GM23338 (cell line): ENCODE results near the gene PIF1.

Experiments
- CTCF ChIP-seq, 2 experiments: fragments of 200-600 bp in 1 of 2; sonication (generic) in 1 of 2; conservative IDR thresholded peaks; 2 replicates each; pipeline versions ENCODE4 v1.5.1 to v1.6.1; 2016 to 2017; ENCODE audit warnings: antibody characterized with exemption in 2 of 2, low read depth in 2 of 2, mild to moderate bottlenecking in 2 of 2, moderate library complexity in 1 of 2
- ETS1 ChIP-seq: IDR thresholded peaks from 2 replicates; pipeline ENCODE4 v1.6.1; 2016; ENCODE audit warnings: antibody characterized with exemption
- EZH2 ChIP-seq: fragments of 200-600 bp; sonication (generic); IDR thresholded peaks from one replicate; pipeline ENCODE4 v1.8.0; 2017; ENCODE audit warnings: antibody characterized with exemption, mild to moderate bottlenecking, low read depth; ENCODE audit not compliant: unreplicated experiment
- JUNB ChIP-seq: IDR thresholded peaks from one replicate; pipeline ENCODE4 v1.6.1; 2016; ENCODE audit warnings: antibody characterized with exemption; ENCODE audit not compliant: unreplicated experiment
- POLR2AphosphoS5 ChIP-seq: IDR thresholded peaks from 2 replicates; pipeline ENCODE4 v1.6.1; 2016; ENCODE audit warnings: antibody characterized with exemption, low read depth
- REST ChIP-seq: IDR thresholded peaks from one replicate; pipeline ENCODE4 v1.6.1; 2018; ENCODE audit warnings: antibody characterized with exemption; ENCODE audit not compliant: unreplicated experiment
- STAT1 ChIP-seq: IDR thresholded peaks from one replicate; pipeline ENCODE4 v1.6.1; 2016; ENCODE audit warnings: antibody characterized with exemption; ENCODE audit not compliant: unreplicated experiment
- ZNF114 ChIP-seq: fragments of 250-450 bp; sonication (Bioruptor Pico); IDR thresholded peaks from 2 replicates; pipeline ENCODE4 v1.5.0; 2020; ENCODE audit warnings: mild to moderate bottlenecking, moderate library complexity

- TF ChIP-seq POLR2AphosphoS5 (no peak), REST (no peak), CTCF (conservative IDR thresholded peaks at IDR 0.05; ENCODE audit: low read depth in 2 of 2) (no peak), STAT1 (no peak), EZH2 (no peak), ETS1 (no peak), JUNB (no peak), ZNF114 (CRISPR knock-in tag) (no peak)
Measured at GRCh38 chr15:64865126-64865997, 39.9 kb upstream of the PIF1 start.
